ENCODE results near the gene ZDHHC14. TPM values are rescaled to one million over a fixed set of nuclear protein-coding genes. Genes with fewer than 3 reads are reported as not detected.
A peak's percentile ranks its signal among the peaks of the same experiment; 100 is the strongest.

The ZDHHC14 gene
- total RNA-seq, 1 donor from 2014 or later: 6.8 TPM

DNA sequence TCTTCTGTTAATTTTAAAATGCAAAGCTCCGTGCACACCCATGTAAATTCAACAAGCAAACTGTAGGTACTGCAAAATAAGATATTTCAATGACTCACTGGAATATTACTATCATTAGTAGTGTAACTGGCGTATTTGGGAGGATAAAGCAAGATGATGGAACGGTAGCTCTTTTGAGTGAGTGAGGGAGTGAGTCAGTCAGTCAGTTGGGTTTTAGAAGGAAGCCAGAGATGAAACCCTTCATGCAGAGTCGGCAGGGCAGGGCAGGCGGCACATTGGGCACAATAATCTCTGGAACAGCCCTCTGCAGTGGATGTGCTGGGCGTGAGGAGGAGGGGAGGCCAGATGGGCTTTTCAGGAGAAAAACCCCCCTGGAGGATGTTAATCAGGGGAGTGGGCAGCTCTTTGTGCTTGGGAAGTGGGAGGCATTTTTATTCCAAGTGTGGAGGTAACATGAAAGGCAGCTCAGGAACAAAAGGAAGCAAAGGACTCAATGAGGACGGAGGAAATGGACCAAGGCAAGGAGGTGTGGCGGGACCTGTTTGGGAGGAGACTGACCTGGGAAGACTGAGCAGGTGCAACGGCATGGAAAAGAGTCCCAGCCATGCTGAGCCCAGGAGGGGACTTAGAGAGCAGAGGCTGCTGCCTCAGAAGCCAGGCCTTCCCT, 171.2 kb downstream of the ZDHHC14 start:
- H3K9me3 ChIP-seq (ENCODE audit: control insufficient read depth in 3 of 3, low read length in 3 of 3): no peaks in the 10 kb centered on the region
- no peak overlapping the region for H3K27ac ChIP-seq (ENCODE audit: low read depth, low read length)
- H3K9ac ChIP-seq (ENCODE audit: low read depth in 1 of 3, low read length in 3 of 3): no peak overlapping the region
- H3K27me3 ChIP-seq (ENCODE audit: control insufficient read depth in 3 of 3, insufficient read depth in 3 of 3, low read length in 3 of 3): no peaks in the 10 kb centered on the region
- H3K36me3 ChIP-seq (ENCODE audit: control insufficient read depth in 3 of 3, insufficient read depth in 3 of 3, low read length in 3 of 3): no peaks in the 10 kb centered on the region
- H3K4me3 ChIP-seq (ENCODE audit: low read length in 3 of 3): no peak overlapping the region
- H3K4me1 ChIP-seq (ENCODE audit: control insufficient read depth in 3 of 3, insufficient read depth in 3 of 3, low read length in 3 of 3): peaks cover 2 to 16% (median 8%) of the 10 kb centered on the region in 3 donors

DNA sequence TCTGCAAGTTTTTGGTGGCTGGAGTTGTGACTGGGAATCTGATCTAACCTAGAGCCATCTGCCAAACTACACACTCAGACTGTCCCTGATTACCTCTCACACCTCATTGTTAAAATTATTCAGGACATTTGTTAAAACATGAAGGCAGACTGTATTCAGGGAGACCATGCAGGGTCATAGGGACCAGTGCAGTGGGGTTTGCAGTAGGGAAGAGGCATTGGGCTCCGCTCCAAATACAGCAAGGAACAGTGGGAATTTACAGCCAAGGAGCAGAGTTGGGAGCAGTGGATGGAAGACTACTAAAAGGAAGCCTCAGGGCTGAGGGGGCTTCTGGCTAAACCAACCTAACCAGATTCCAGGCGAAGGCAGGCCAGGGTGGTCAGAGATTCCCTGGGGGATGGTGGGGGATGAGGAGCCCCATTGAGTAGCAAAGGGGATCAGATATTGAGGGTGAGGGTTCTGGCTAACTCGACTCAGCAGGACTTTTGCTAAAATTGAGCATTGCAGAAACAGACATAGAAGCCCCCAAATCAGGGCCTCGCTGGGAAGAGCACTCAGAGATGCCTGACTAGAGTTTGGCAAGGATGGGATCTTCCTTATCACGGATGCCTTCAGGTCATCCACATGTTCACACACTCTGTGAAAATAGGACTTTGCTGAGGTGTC, 172.0 kb downstream of the ZDHHC14 start:
- Histone ChIP-seq H3K27me3 (ENCODE audit: control insufficient read depth in 3 of 3, insufficient read depth in 3 of 3, low read length in 3 of 3) (no peaks in the 10 kb centered on the region), H3K9ac (ENCODE audit: low read depth in 1 of 3, low read length in 3 of 3) (no peak overlapping the region), H3K36me3 (ENCODE audit: control insufficient read depth in 3 of 3, insufficient read depth in 3 of 3, low read length in 3 of 3) (no peaks in the 10 kb centered on the region), H3K27ac (ENCODE audit: low read depth, low read length) (no peak overlapping the region), H3K9me3 (ENCODE audit: control insufficient read depth in 3 of 3, low read length in 3 of 3) (no peaks in the 10 kb centered on the region), H3K4me3 (ENCODE audit: low read length in 3 of 3) (no peak overlapping the region), H3K4me1 (ENCODE audit: control insufficient read depth in 3 of 3, insufficient read depth in 3 of 3, low read length in 3 of 3) (peaks cover 2 to 16% (median 8%) of the 10 kb centered on the region in 3 donors)

DNA sequence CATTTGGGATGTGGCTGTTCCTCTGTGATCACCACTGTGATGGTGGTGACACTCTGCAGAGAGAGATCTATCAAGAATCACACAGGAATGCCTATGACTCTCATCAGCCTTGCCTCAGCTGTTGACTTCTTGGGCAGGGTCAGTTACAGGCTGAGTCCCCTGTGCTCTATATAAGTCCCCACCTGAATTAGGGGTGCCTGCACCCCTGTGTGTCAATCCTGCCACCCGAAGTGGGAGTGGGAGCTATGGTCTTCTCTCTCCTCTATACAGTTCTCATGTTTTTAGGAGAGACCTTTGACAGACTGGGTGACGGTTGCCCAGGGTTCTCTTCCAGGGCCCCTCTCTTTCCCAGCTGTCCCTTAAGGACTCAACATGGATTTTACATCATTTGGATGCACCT, 173.8 kb downstream of the ZDHHC14 start:
- H3K9me3 ChIP-seq (ENCODE audit: control insufficient read depth in 3 of 3, low read length in 3 of 3): no peaks in the 10 kb centered on the region
- peaks cover 10 to 26% (median 12%) of the 10 kb centered on the region in 3 donors for H3K4me1 ChIP-seq (ENCODE audit: control insufficient read depth in 3 of 3, insufficient read depth in 3 of 3, low read length in 3 of 3)
- no peak overlapping the region for H3K27ac ChIP-seq (ENCODE audit: low read depth, low read length)
- H3K36me3 ChIP-seq (ENCODE audit: control insufficient read depth in 3 of 3, insufficient read depth in 3 of 3, low read length in 3 of 3): no peaks in the 10 kb centered on the region
- no peak overlapping the region for H3K9ac ChIP-seq (ENCODE audit: low read depth in 1 of 3, low read length in 3 of 3)
- H3K27me3 ChIP-seq (ENCODE audit: control insufficient read depth in 3 of 3, insufficient read depth in 3 of 3, low read length in 3 of 3): no peaks in the 10 kb centered on the region
- H3K4me3 ChIP-seq (ENCODE audit: low read length in 3 of 3): no peak overlapping the region

DNA sequence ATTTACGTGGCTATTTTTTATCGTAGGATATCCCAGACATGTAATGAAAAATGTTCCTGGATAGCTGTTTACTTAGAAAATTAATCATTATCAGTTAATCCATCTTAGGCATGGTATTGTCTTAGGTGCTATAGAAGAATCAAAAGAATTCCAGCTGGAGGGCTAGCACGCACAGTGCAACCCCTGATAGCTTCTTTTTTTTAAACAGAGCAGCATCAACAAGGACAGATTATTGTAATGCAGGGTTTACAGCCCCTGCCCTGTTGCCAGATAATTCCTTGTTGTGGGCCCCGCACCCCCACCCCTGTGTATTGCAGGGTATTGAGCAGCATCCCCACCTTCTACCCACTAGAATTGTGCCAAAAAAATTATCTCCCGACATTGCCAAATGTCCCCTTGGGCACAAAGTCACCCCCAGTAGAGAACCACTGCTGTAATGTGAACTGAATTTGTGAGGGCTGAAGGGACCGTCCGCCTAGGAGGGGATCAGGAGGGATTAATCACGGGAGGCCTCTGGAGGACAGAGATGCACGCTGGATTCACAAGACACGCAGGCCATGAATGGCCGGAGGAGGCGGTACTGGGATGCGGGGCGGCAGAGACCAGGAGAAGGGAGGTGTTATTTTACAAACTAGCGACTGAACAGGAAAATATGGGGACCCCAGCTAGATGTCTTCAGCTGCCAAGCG, 174.6 kb downstream of the ZDHHC14 start:
- Histone ChIP-seq H3K27ac (ENCODE audit: low read depth, low read length) (no peak overlapping the region), H3K4me1 (ENCODE audit: control insufficient read depth in 3 of 3, insufficient read depth in 3 of 3, low read length in 3 of 3) (peaks cover 12 to 32% (median 14%) of the 10 kb centered on the region in 3 donors), H3K9me3 (ENCODE audit: control insufficient read depth in 3 of 3, low read length in 3 of 3) (no peaks in the 10 kb centered on the region), H3K4me3 (ENCODE audit: low read length in 3 of 3) (no peak overlapping the region), H3K36me3 (ENCODE audit: control insufficient read depth in 3 of 3, insufficient read depth in 3 of 3, low read length in 3 of 3) (no peaks in the 10 kb centered on the region), H3K9ac (ENCODE audit: low read depth in 1 of 3, low read length in 3 of 3) (no peak overlapping the region), H3K27me3 (ENCODE audit: control insufficient read depth in 3 of 3, insufficient read depth in 3 of 3, low read length in 3 of 3) (no peaks in the 10 kb centered on the region)

DNA sequence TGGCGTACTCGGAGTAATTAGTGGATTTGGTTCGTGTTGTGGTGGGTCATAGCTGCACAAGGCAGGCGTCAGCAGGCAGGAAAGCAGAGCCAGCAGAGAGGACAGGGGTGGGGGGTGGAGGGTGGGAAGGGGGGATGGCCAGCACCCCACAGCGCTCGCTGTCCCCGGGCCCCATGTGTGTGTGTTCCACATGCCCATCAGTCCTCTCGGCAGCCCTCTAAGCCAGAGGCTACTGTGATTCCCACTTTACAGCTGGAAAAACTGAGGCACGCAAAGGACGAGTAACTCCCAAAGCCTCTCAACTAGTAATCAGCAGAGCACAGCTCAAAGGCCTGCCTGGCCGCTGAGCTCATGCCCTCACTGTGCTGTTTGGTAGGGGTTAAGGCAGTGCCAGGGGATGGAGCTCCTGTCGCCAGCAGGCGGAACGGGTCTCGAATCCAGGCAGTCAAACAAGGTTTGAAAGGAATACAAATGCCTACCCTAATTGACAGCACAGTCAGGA, 175.2 kb downstream of the ZDHHC14 start:
- Histone ChIP-seq H3K4me3 (ENCODE audit: low read length in 3 of 3) (no peak overlapping the region), H3K4me1 (ENCODE audit: control insufficient read depth in 3 of 3, insufficient read depth in 3 of 3, low read length in 3 of 3) (peaks cover 12 to 33% (median 18%) of the 10 kb centered on the region in 3 donors), H3K27me3 (ENCODE audit: control insufficient read depth in 3 of 3, insufficient read depth in 3 of 3, low read length in 3 of 3) (no peaks in the 10 kb centered on the region), H3K9ac (ENCODE audit: low read depth in 1 of 3, low read length in 3 of 3) (no peak overlapping the region), H3K9me3 (ENCODE audit: control insufficient read depth in 3 of 3, low read length in 3 of 3) (no peaks in the 10 kb centered on the region), H3K36me3 (ENCODE audit: control insufficient read depth in 3 of 3, insufficient read depth in 3 of 3, low read length in 3 of 3) (no peaks in the 10 kb centered on the region), H3K27ac (ENCODE audit: low read depth, low read length) (no peak overlapping the region)

DNA sequence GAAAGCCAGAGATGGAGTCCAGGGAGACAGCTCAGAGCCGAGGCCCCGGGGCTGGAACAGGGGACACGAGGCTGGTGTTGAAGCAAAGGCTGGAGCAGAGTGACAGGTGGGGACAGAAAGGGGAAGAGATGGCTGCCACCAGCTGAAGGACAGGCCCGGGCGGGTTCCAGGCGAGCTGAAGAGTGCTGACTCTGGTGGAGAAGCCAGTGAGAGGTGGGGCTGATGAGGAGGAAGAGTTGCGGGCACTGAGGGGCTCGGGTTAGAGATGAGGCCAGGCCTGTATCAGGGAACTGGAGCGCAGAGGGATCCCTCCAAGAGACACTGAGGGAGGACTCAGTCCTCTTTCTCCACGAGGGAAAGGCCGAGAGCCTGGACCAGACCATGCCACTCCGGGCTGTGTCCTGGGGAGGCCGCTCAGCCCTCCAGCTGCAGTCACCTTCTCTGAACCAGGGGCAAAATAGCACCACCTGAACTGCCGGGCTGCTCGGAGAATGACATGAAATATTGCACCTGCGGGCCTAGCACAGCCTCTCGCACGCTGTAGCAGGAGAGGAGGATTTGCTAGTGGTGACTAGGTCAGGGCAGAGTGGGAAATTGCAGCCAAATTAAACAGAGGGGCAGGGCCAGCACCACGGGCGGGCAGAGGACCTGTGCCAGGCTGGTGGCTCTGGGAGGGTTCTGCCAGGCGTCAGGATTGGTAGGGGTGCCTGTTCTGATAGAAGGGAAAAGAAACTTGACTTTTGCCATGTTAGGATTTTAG, 175.9 kb downstream of the ZDHHC14 start:
- H3K27me3 ChIP-seq (ENCODE audit: control insufficient read depth in 3 of 3, insufficient read depth in 3 of 3, low read length in 3 of 3): no peaks in the 10 kb centered on the region
- H3K36me3 ChIP-seq (ENCODE audit: control insufficient read depth in 3 of 3, insufficient read depth in 3 of 3, low read length in 3 of 3): no peaks in the 10 kb centered on the region
- H3K4me3 ChIP-seq (ENCODE audit: low read length in 3 of 3): no peak overlapping the region
- no peaks in the 10 kb centered on the region for H3K9me3 ChIP-seq (ENCODE audit: control insufficient read depth in 3 of 3, low read length in 3 of 3)
- peak overlapping the region in 1 of 3 donors; percentile 16 for H3K9ac ChIP-seq (ENCODE audit: low read depth in 1 of 3, low read length in 3 of 3)
- no peak overlapping the region for H3K27ac ChIP-seq (ENCODE audit: low read depth, low read length)
- peaks cover 12 to 34% (median 18%) of the 10 kb centered on the region in 3 donors for H3K4me1 ChIP-seq (ENCODE audit: control insufficient read depth in 3 of 3, insufficient read depth in 3 of 3, low read length in 3 of 3)

DNA sequence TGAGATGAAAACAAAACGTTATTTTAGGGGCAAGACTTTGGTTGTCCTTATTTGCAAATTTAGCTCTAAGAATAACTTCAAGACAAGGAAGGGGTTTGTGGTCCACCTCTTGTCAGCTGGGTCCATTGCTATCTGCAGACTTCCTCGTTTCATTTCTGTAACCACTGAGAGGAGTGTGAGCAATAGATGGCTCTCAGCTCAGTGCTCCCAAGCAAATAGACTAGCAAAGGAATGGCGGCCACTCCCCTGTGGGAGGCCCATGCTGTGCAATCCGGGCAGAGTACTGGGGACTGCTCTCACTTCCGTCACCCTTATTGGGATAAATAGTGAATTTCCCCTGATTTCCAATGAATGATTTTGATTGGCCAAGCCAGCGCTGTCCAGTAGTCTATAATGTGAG, 176.6 kb downstream of the ZDHHC14 start:
- Histone ChIP-seq H3K9ac (ENCODE audit: low read depth in 1 of 3, low read length in 3 of 3) (no peak overlapping the region), H3K36me3 (ENCODE audit: control insufficient read depth in 3 of 3, insufficient read depth in 3 of 3, low read length in 3 of 3) (no peaks in the 10 kb centered on the region), H3K27ac (ENCODE audit: low read depth, low read length) (no peak overlapping the region), H3K4me1 (ENCODE audit: control insufficient read depth in 3 of 3, insufficient read depth in 3 of 3, low read length in 3 of 3) (peaks cover 12 to 34% (median 18%) of the 10 kb centered on the region in 3 donors), H3K4me3 (ENCODE audit: low read length in 3 of 3) (no peak overlapping the region), H3K27me3 (ENCODE audit: control insufficient read depth in 3 of 3, insufficient read depth in 3 of 3, low read length in 3 of 3) (no peaks in the 10 kb centered on the region), H3K9me3 (ENCODE audit: control insufficient read depth in 3 of 3, low read length in 3 of 3) (no peaks in the 10 kb centered on the region)

DNA sequence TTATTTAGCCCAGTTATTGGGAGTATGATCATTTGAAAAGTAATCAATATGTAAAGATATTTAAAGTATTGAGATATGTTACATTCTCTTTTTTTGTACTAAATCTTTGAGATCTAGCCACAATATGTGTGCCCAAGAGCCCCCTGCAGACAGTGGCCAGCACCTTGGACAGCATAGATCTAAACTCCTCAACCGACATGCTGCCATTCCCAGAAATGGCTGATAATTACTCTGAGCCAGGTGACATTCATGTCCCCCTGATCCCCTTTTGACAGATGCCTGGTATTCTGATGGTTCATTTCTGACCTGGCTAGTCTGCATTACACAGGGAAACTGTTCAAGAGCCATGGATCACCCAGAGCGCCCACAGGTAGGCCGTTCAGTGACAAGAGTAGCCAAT, 177.1 kb downstream of the ZDHHC14 start:
- peaks cover 12 to 34% (median 18%) of the 10 kb centered on the region in 3 donors for H3K4me1 ChIP-seq (ENCODE audit: control insufficient read depth in 3 of 3, insufficient read depth in 3 of 3, low read length in 3 of 3)
- no peak overlapping the region for H3K9ac ChIP-seq (ENCODE audit: low read depth in 1 of 3, low read length in 3 of 3)
- no peaks in the 10 kb centered on the region for H3K9me3 ChIP-seq (ENCODE audit: control insufficient read depth in 3 of 3, low read length in 3 of 3)
- no peaks in the 10 kb centered on the region for H3K27me3 ChIP-seq (ENCODE audit: control insufficient read depth in 3 of 3, insufficient read depth in 3 of 3, low read length in 3 of 3)
- H3K27ac ChIP-seq (ENCODE audit: low read depth, low read length): no peak overlapping the region
- no peak overlapping the region for H3K4me3 ChIP-seq (ENCODE audit: low read length in 3 of 3)
- H3K36me3 ChIP-seq (ENCODE audit: control insufficient read depth in 3 of 3, insufficient read depth in 3 of 3, low read length in 3 of 3): no peaks in the 10 kb centered on the region

DNA sequence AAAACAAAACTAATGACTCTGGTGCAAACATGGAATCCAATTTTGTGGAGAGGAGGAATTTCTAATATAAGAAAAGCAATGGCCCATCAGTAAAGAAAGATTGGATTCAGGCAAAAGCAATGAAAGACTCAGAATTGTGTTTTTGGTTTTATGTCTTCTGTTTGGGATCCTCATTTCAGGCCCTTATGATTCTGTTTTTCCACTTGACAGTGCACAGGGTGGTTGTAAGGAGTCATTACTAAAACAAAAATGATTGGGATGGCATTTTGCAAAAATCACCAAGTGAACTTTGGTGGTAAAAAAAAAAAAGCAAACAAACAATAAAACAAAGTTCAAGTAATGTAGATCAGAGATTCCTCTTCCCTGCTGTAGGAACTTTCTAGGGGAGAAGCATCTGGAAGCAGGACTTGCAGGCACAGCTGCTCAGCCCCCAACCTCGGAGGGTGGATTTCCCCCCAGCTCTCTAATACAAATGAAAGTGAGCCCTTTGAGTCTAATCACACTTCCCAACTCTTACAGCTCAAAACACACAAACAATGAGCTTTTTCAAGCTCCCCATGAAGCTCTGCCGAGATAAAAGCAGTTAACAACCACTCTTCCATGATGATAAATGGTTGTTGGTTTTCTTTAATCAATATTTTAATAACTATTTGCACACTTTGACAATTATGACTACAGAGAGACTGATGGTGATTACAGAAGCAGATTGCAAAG, 177.7 kb downstream of the ZDHHC14 start:
- Histone ChIP-seq H3K36me3 (ENCODE audit: control insufficient read depth in 3 of 3, insufficient read depth in 3 of 3, low read length in 3 of 3) (no peaks in the 10 kb centered on the region), H3K4me1 (ENCODE audit: control insufficient read depth in 3 of 3, insufficient read depth in 3 of 3, low read length in 3 of 3) (peaks cover 12 to 34% (median 18%) of the 10 kb centered on the region in 3 donors), H3K4me3 (ENCODE audit: low read length in 3 of 3) (peak overlapping the region in 2 of 3 donors; percentile 27 to 41), H3K27me3 (ENCODE audit: control insufficient read depth in 3 of 3, insufficient read depth in 3 of 3, low read length in 3 of 3) (no peaks in the 10 kb centered on the region), H3K9me3 (ENCODE audit: control insufficient read depth in 3 of 3, low read length in 3 of 3) (no peaks in the 10 kb centered on the region), H3K9ac (ENCODE audit: low read depth in 1 of 3, low read length in 3 of 3) (no peak overlapping the region), H3K27ac (ENCODE audit: low read depth, low read length) (peak overlapping the region; percentile 54)

All from skeletal muscle tissue (tissue), 4 donors.